ENCODE data around the gene TOM1L1. TPM values are rescaled to one million over a fixed set of nuclear protein-coding genes. Genes with fewer than 3 reads are reported as not detected.

TOM1L1 gene
- total RNA-seq, 1 experiment from 2014 or later, result 58.5 TPM

GRCh38 chr17:54861471-54861983 is 39.1 kb upstream of the TOM1L1 start:
- ATAC-seq, result no peak
- H3K4me1 Mint-ChIP-seq, result peaks cover 11% of the 10 kb centered on the region; the same call in 1 of the 2 replicates
- H3K9me3 Mint-ChIP-seq, result peaks cover 68% of the 10 kb centered on the region
- H3K36me3 Mint-ChIP-seq, result peaks cover 30% of the 10 kb centered on the region
- H3K27me3 Mint-ChIP-seq (ENCODE audit: low read depth), result peaks cover 3% of the 10 kb centered on the region; the same call in 1 of the 2 replicates
- TF ChIP-seq ZNF423 (CRISPR knock-in tag; IDR thresholded peaks at IDR 0.05), result no peak
- no peak overlapping the region for H3K4me3 Mint-ChIP-seq
- no peak overlapping the region for H3K27ac Mint-ChIP-seq
- POLR2A ChIA-PET, result no interaction called here
- CTCF ChIA-PET, result no interaction called here
- no peak for DNase-seq (ENCODE audit: low spot score)

- POLR2A ChIA-PET, result no interaction called here
- CTCF ChIA-PET, result no interaction called here
Measured at GRCh38 chr17:54863176-54863575, 37.5 kb upstream of the TOM1L1 start.

More at GRCh38 chr17:54863176-54863575, 37.5 kb upstream of the TOM1L1 start:
- peaks cover 24% of the 10 kb centered on the region for H3K36me3 Mint-ChIP-seq
- H3K9me3 Mint-ChIP-seq, result peaks cover 62% of the 10 kb centered on the region
- H3K4me1 Mint-ChIP-seq, result peaks cover 11% of the 10 kb centered on the region; the same call in 1 of the 2 replicates
- TF ChIP-seq ELF4 (CRISPR knock-in tag; IDR thresholded peaks at IDR 0.05; ENCODE audit: low read depth) (no peak), ZNF416 (CRISPR knock-in tag; IDR thresholded peaks at IDR 0.05) (no peak), SOX15 (CRISPR knock-in tag; IDR thresholded peaks at IDR 0.05) (no peak), AFF4 (CRISPR knock-in tag; IDR thresholded peaks at IDR 0.05; ENCODE audit: borderline replicate concordance) (no peak), PRRX2 (CRISPR knock-in tag; IDR thresholded peaks at IDR 0.05) (no peak), ATF6 (CRISPR knock-in tag; IDR thresholded peaks at IDR 0.05) (no peak), ZSCAN18 (CRISPR knock-in tag; IDR thresholded peaks at IDR 0.05) (no peak), TCF7 (CRISPR knock-in tag; IDR thresholded peaks at IDR 0.05; ENCODE audit: low read depth) (no peak), USF2 (CRISPR knock-in tag; IDR thresholded peaks at IDR 0.05) (no peak), EMX1 (CRISPR knock-in tag; IDR thresholded peaks at IDR 0.05) (no peak), HMGA2 (CRISPR knock-in tag; IDR thresholded peaks at IDR 0.05) (no peak), E2F5 (CRISPR knock-in tag; IDR thresholded peaks at IDR 0.05) (no peak), RELA (CRISPR knock-in tag; IDR thresholded peaks at IDR 0.05; ENCODE audit: borderline replicate concordance) (no peak), ZNF532 (CRISPR knock-in tag; IDR thresholded peaks at IDR 0.05; ENCODE audit: borderline replicate concordance) (no peak), HMGXB4 (CRISPR knock-in tag; IDR thresholded peaks at IDR 0.05) (no peak), USF1 (CRISPR knock-in tag; IDR thresholded peaks at IDR 0.05) (no peak)
- DNase-seq (ENCODE audit: low spot score) (no peak), ATAC-seq (no peak)
- H3K27ac Mint-ChIP-seq, result no peak overlapping the region
- H3K4me3 Mint-ChIP-seq, result no peak overlapping the region
- no peaks in the 10 kb centered on the region; the same call in 1 of the 2 replicates for H3K27me3 Mint-ChIP-seq (ENCODE audit: low read depth)
